Hepatocyte (in vitro differentiated cells): ENCODE measurements around the gene WDFY4.

Experiments
- EZH2 ChIP-seq: fragments of 200-600 bp; sonication (generic); IDR thresholded peaks from 2 replicates; pipeline ENCODE4 v1.6.1; 2016; ENCODE audit warnings: antibody characterized with exemption, mild to moderate bottlenecking, borderline replicate concordance
- EZH2phosphoT487 ChIP-seq: fragments of 200-600 bp; sonication (generic); IDR thresholded peaks from one replicate; pipeline ENCODE4 v1.6.1; 2018; ENCODE audit warnings: antibody characterized with exemption, mild to moderate bottlenecking, low read depth, moderate library complexity; ENCODE audit not compliant: unreplicated experiment, severe bottlenecking
- TF ChIP-seq, protein P1 (sequence below): fragments of 200-600 bp; sonication (generic); IDR thresholded peaks from 2 replicates; pipeline ENCODE4 v1.5.1; 2016; ENCODE audit warnings: antibody characterized with exemption, mild to moderate bottlenecking; ENCODE audit not compliant: poor library complexity

GRCh38 chr10:48750991-48751390 is 66.3 kb downstream of the WDFY4 start:
- TF ChIP-seq, protein P1, sequence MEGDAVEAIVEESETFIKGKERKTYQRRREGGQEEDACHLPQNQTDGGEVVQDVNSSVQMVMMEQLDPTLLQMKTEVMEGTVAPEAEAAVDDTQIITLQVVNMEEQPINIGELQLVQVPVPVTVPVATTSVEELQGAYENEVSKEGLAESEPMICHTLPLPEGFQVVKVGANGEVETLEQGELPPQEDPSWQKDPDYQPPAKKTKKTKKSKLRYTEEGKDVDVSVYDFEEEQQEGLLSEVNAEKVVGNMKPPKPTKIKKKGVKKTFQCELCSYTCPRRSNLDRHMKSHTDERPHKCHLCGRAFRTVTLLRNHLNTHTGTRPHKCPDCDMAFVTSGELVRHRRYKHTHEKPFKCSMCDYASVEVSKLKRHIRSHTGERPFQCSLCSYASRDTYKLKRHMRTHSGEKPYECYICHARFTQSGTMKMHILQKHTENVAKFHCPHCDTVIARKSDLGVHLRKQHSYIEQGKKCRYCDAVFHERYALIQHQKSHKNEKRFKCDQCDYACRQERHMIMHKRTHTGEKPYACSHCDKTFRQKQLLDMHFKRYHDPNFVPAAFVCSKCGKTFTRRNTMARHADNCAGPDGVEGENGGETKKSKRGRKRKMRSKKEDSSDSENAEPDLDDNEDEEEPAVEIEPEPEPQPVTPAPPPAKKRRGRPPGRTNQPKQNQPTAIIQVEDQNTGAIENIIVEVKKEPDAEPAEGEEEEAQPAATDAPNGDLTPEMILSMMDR, result no peak
- no peak for TF ChIP-seq EZH2
- no peak for TF ChIP-seq EZH2phosphoT487
